ENCODE data around the gene FKBP2. TPM values are rescaled to one million over a fixed set of nuclear protein-coding genes. Genes with fewer than 3 reads are reported as not detected.

Gene FKBP2
- total and polyA plus RNA-seq, 2 of the 13 experiments (the other 11 are each of a cell fraction or from before 2014, with no cell fraction given) = 30.1 to 53.3 TPM

DNA sequence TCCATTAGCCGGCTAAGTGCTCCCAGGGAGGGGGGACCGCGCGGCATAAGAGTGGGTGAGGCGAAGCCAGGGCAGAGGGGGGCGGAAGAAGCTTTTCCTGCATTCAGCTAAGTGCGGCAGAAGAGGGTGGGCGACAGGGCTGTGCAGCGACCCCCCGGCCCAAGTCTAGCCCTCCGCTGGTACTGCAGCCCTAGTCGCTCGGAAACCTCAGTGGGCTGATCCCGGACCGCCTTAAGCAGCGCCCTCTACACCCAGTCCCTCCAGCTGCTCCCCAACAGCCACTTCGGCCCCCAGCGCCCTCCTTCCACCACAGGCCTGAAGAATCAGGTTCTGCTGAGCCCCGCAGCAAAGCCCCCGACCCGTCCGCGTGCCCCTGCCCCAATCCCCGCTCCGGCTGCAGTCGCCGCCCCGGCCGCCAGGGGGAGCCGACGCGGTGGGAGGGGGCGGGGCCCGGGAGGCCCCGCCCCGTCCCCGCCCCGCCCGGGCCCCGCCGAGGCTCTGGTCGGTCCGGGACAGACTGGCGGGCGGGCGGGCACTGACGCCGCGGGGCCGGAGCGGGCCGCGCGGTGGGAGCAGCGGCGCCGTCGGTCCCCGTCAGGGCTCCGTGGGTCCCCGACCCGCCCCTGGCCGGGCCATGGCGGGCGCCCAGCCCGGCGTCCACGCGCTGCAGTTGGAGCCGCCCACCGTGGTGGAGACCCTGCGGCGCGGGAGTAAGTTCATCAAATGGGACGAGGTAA lies 10.3 kb downstream of the FKBP2 start, which contains the start of gene PLCB3 (continued):
- TF ChIP-seq, protein P1, sequence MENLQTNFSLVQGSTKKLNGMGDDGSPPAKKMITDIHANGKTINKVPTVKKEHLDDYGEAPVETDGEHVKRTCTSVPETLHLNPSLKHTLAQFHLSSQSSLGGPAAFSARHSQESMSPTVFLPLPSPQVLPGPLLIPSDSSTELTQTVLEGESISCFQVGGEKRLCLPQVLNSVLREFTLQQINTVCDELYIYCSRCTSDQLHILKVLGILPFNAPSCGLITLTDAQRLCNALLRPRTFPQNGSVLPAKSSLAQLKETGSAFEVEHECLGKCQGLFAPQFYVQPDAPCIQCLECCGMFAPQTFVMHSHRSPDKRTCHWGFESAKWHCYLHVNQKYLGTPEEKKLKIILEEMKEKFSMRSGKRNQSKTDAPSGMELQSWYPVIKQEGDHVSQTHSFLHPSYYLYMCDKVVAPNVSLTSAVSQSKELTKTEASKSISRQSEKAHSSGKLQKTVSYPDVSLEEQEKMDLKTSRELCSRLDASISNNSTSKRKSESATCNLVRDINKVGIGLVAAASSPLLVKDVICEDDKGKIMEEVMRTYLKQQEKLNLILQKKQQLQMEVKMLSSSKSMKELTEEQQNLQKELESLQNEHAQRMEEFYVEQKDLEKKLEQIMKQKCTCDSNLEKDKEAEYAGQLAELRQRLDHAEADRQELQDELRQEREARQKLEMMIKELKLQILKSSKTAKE (CRISPR knock-in tag; IDR thresholded peaks at IDR 0.05; ENCODE audit: borderline replicate concordance) = no peak
- peak; percentile 25; the same call in 1 of the 2 replicates for TF ChIP-seq KLF6 (CRISPR knock-in tag; IDR thresholded peaks at IDR 0.05)
- no peak for TF ChIP-seq IKZF4 (CRISPR knock-in tag; IDR thresholded peaks at IDR 0.05; ENCODE audit: borderline replicate concordance, low read depth, not compliant biosample characterization)
- no peak for TF ChIP-seq RFX5 (IDR thresholded peaks at IDR 0.05; ENCODE audit: low read depth, low read length)
- no peak for TF ChIP-seq NFE2L1 (CRISPR knock-in tag; IDR thresholded peaks at IDR 0.05; ENCODE audit: borderline replicate concordance)
- TF ChIP-seq NFYC (CRISPR knock-in tag; IDR thresholded peaks at IDR 0.05) = no peak
- TF ChIP-seq, protein P2, sequence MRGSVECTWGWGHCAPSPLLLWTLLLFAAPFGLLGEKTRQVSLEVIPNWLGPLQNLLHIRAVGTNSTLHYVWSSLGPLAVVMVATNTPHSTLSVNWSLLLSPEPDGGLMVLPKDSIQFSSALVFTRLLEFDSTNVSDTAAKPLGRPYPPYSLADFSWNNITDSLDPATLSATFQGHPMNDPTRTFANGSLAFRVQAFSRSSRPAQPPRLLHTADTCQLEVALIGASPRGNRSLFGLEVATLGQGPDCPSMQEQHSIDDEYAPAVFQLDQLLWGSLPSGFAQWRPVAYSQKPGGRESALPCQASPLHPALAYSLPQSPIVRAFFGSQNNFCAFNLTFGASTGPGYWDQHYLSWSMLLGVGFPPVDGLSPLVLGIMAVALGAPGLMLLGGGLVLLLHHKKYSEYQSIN (CRISPR knock-in tag; IDR thresholded peaks at IDR 0.05; ENCODE audit: borderline replicate concordance) = no peak
- TF ChIP-seq SP2 (CRISPR knock-in tag; IDR thresholded peaks at IDR 0.05) = 0 out of 2 replicates have a peak, but pooled peaks have one; percentile 38
- TF ChIP-seq, protein P3, sequence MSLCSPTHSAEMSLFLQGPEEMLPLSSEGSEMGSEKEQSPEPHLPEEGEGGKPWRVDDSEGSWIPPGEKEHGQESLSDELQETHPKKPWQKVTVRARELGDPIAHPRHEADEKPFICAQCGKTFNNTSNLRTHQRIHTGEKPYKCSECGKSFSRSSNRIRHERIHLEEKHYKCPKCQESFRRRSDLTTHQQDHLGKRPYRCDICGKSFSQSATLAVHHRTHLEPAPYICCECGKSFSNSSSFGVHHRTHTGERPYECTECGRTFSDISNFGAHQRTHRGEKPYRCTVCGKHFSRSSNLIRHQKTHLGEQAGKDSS (CRISPR knock-in tag; IDR thresholded peaks at IDR 0.05; ENCODE audit: borderline replicate concordance, low read depth) = no peak
- TF ChIP-seq KDM5A (IDR thresholded peaks at IDR 0.05; ENCODE audit: borderline replicate concordance, low read length) = no peak
- no peak for TF ChIP-seq ZNF343 (CRISPR knock-in tag; IDR thresholded peaks at IDR 0.05)
- TF ChIP-seq, protein P4, sequence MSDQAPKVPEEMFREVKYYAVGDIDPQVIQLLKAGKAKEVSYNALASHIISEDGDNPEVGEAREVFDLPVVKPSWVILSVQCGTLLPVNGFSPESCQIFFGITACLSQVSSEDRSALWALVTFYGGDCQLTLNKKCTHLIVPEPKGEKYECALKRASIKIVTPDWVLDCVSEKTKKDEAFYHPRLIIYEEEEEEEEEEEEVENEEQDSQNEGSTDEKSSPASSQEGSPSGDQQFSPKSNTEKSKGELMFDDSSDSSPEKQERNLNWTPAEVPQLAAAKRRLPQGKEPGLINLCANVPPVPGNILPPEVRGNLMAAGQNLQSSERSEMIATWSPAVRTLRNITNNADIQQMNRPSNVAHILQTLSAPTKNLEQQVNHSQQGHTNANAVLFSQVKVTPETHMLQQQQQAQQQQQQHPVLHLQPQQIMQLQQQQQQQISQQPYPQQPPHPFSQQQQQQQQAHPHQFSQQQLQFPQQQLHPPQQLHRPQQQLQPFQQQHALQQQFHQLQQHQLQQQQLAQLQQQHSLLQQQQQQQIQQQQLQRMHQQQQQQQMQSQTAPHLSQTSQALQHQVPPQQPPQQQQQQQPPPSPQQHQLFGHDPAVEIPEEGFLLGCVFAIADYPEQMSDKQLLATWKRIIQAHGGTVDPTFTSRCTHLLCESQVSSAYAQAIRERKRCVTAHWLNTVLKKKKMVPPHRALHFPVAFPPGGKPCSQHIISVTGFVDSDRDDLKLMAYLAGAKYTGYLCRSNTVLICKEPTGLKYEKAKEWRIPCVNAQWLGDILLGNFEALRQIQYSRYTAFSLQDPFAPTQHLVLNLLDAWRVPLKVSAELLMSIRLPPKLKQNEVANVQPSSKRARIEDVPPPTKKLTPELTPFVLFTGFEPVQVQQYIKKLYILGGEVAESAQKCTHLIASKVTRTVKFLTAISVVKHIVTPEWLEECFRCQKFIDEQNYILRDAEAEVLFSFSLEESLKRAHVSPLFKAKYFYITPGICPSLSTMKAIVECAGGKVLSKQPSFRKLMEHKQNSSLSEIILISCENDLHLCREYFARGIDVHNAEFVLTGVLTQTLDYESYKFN (CRISPR knock-in tag; conservative IDR thresholded peaks at IDR 0.05) = no peak
- no peak for TF ChIP-seq TAF15 (IDR thresholded peaks at IDR 0.05; ENCODE audit: low read depth, low read length, poor library complexity, severe bottlenecking)
- TF ChIP-seq ZNF747 (CRISPR knock-in tag; IDR thresholded peaks at IDR 0.05; ENCODE audit: borderline replicate concordance) = no peak
- no peak for TF ChIP-seq SIN3B (IDR thresholded peaks at IDR 0.05; ENCODE audit: low read length)
- no peak for TF ChIP-seq SETDB1 (CRISPR knock-in tag; IDR thresholded peaks at IDR 0.05; ENCODE audit: borderline replicate concordance)
- no peak for TF ChIP-seq NFIB (CRISPR knock-in tag; IDR thresholded peaks at IDR 0.05; ENCODE audit: borderline replicate concordance)
- TF ChIP-seq ZNF672 (CRISPR knock-in tag; IDR thresholded peaks at IDR 0.05) = no peak
- TF ChIP-seq, protein P5, sequence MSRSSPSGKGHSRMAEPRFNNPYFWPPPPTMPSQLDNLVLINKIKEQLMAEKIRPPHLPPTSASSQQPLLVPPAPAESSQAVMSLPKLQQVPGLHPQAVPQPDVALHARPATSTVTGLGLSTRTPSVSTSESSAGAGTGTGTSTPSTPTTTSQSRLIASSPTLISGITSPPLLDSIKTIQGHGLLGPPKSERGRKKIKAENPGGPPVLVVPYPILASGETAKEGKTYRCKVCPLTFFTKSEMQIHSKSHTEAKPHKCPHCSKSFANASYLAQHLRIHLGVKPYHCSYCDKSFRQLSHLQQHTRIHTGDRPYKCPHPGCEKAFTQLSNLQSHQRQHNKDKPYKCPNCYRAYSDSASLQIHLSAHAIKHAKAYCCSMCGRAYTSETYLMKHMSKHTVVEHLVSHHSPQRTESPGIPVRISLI (CRISPR knock-in tag; IDR thresholded peaks at IDR 0.05; ENCODE audit: borderline replicate concordance) = no peak
- TF ChIP-seq ZMYM2 (CRISPR knock-in tag; IDR thresholded peaks at IDR 0.05) = no peak

Measured in HepG2 (cell line).